H1 (cell line): Measurements from ENCODE around the gene CEP78. TPM values are rescaled to one million over a fixed set of nuclear protein-coding genes. Genes with fewer than 3 reads are reported as not detected.

ENCODE experiments used
- CTCF ChIA-PET: fragments of 300-600 bp; sonication (Branson Sonifier 250); formaldehyde crosslinking; loops from one replicate; lab custom pipeline; 2021; ENCODE audit not compliant: partially characterized antibody; lab: Charles Lee
- POLR2A ChIA-PET: fragments of 300-600 bp; sonication (Branson Sonifier 250); formaldehyde crosslinking; loops from one replicate; lab custom pipeline; 2021; ENCODE audit warnings: inconsistent platforms; ENCODE audit not compliant: partially characterized antibody; lab: Charles Lee
- DNase-seq, 2 experiments: peaks; one replicate each; pipeline versions ENCODE4 v3.0.0 to v3.0.0-alpha.2; 2010 to 2022; ENCODE audit warnings: low spot score in 2 of 2, low read depth in 1 of 2, mixed read lengths in 1 of 2
- FAIRE-seq: peaks from 2 replicates; lab custom pipeline; 2011; peaks lifted over from hg19 to GRCh38; lab: Jason Lieb, UNC
- H2AFZ ChIP-seq: 2 replicates; pipeline ENCODE4 v1.8.1; 2012; ENCODE audit warnings: low read length, inconsistent platforms
- H2AK5ac ChIP-seq: 2 replicates; pipeline ENCODE4 v1.6.1; 2013; ENCODE audit warnings: low read depth, low read length
- H2BK120ac ChIP-seq: replicated peaks from 2 replicates; pipeline ENCODE3; 2013; ENCODE audit warnings: low read depth, low read length, inconsistent platforms
- H2BK12ac ChIP-seq: 2 replicates; pipeline ENCODE4 v1.6.1; 2013; ENCODE audit warnings: low read depth, low read length
- H2BK15ac ChIP-seq: 2 replicates; pipeline ENCODE4 v1.6.1; 2013; ENCODE audit warnings: low read length
- H2BK20ac ChIP-seq: 2 replicates; pipeline ENCODE4 v1.6.1; 2013; ENCODE audit warnings: low read length
- H2BK5ac ChIP-seq: 2 replicates; pipeline ENCODE4 v1.6.1; 2013; ENCODE audit warnings: low read depth, low read length
- H3K14ac ChIP-seq: 2 replicates; pipeline ENCODE4 v1.6.1; 2013; ENCODE audit warnings: inconsistent platforms; ENCODE audit not compliant: insufficient read length
- H3K18ac ChIP-seq: 2 replicates; pipeline ENCODE4 v1.6.1; 2013; ENCODE audit warnings: low read length; ENCODE audit errors: extremely low read depth
- H3K23ac ChIP-seq: 2 replicates; pipeline ENCODE4 v1.6.1; 2013; ENCODE audit warnings: inconsistent platforms; ENCODE audit not compliant: insufficient read length
- H3K23me2 ChIP-seq: 2 replicates; pipeline ENCODE4 v1.6.1; 2013; ENCODE audit warnings: low read depth, low read length
- H3K27ac ChIP-seq: 2 replicates; pipeline ENCODE4 v1.6.1; 2011; ENCODE audit warnings: low read depth, low read length, inconsistent platforms
- H3K27me3 ChIP-seq, 4 experiments: replicated peaks in 1 of 4; 1 replicate in 1 of 4; 2 replicates in 3 of 4; pipeline versions ENCODE4 v1.6.1 to v1.8.1; 2011 to 2013; ENCODE audit warnings: low read length in 3 of 4, mild to moderate bottlenecking in 3 of 4, inconsistent platforms in 2 of 4, mixed read lengths in 2 of 4, moderate library complexity in 1 of 4; ENCODE audit not compliant: control insufficient read depth in 3 of 4, insufficient read depth in 3 of 4; ENCODE audit errors: extremely low read depth in 1 of 4
- H3K36me3 ChIP-seq, 4 experiments: 2 replicates each; pipeline versions ENCODE4 v1.6.1 to v1.8.1; 2011 to 2013; ENCODE audit warnings: mild to moderate bottlenecking in 4 of 4, low read length in 3 of 4, moderate library complexity in 2 of 4, control low read depth in 1 of 4, inconsistent platforms in 1 of 4; ENCODE audit not compliant: insufficient read depth in 4 of 4, control insufficient read depth in 2 of 4
- H3K4ac ChIP-seq: replicated peaks from 2 replicates; pipeline ENCODE3; 2013; ENCODE audit warnings: low read length, low read depth, mixed read lengths, inconsistent platforms; ENCODE audit not compliant: insufficient read length
- H3K4me1 ChIP-seq, 4 experiments: replicated peaks in 1 of 4; 1 replicate in 1 of 4; 2 replicates in 3 of 4; pipeline versions ENCODE4 v1.6.1 to v1.8.1; 2011 to 2013; ENCODE audit warnings: low read length in 3 of 4, inconsistent platforms in 2 of 4, mixed read lengths in 1 of 4; ENCODE audit not compliant: insufficient read depth in 4 of 4, control insufficient read depth in 3 of 4
- H3K4me2 ChIP-seq, 2 experiments: 2 replicates each; pipeline versions ENCODE4 v1.6.1 to v1.8.1; 2011 to 2013; ENCODE audit warnings: low read depth in 2 of 2, low read length in 2 of 2, control low read depth in 1 of 2, inconsistent platforms in 1 of 2, mild to moderate bottlenecking in 1 of 2; ENCODE audit not compliant: insufficient read depth in 1 of 2
- H3K4me3 ChIP-seq, 4 experiments: fragments of 200-600, 300-600 bp in 1 of 4; sonication (generic), shearing (Covaris generic), sonication (Bioruptor Twin) in 1 of 4; 2 replicates each; pipeline versions ENCODE4 v1.5.1 to v1.8.1; 2011 to 2016; ENCODE audit warnings: low read length in 4 of 4, low read depth in 3 of 4, control low read depth in 2 of 4, inconsistent platforms in 2 of 4, mild to moderate bottlenecking in 2 of 4, mixed read lengths in 1 of 4, moderate library complexity in 1 of 4; ENCODE audit not compliant: insufficient read depth in 2 of 4; ENCODE audit errors: extremely low read depth in 1 of 4
- H3K56ac ChIP-seq: replicated peaks from 2 replicates; pipeline ENCODE3; 2013; ENCODE audit warnings: low read depth, mild to moderate bottlenecking, mixed read lengths, low read length, inconsistent platforms; ENCODE audit not compliant: insufficient read length
- H3K79me1 ChIP-seq: 2 replicates; pipeline ENCODE4 v1.6.1; 2013; ENCODE audit warnings: low read depth, low read length, control low read depth
- H3K79me2 ChIP-seq, 2 experiments: 2 replicates each; pipeline versions ENCODE4 v1.6.1 to v1.8.1; 2012 to 2013; ENCODE audit warnings: low read length in 2 of 2, mild to moderate bottlenecking in 2 of 2, inconsistent platforms in 1 of 2; ENCODE audit not compliant: insufficient read depth in 2 of 2, control insufficient read depth in 1 of 2
- H3K9ac ChIP-seq, 4 experiments: replicated peaks in 1 of 4; 1 replicate in 1 of 4; 2 replicates in 3 of 4; pipeline versions ENCODE4 v1.6.1 to v1.8.1; 2011 to 2013; ENCODE audit warnings: low read depth in 3 of 4, low read length in 3 of 4, control low read depth in 2 of 4, mild to moderate bottlenecking in 2 of 4, moderate library complexity in 2 of 4, inconsistent platforms in 1 of 4; ENCODE audit errors: extremely low read depth in 1 of 4
- H3K9me3 ChIP-seq, 2 experiments: 2 replicates each; pipeline versions ENCODE4 v1.6.1 to v1.8.1; 2012 to 2013; ENCODE audit warnings: mild to moderate bottlenecking in 2 of 2, moderate library complexity in 2 of 2, control low read depth in 1 of 2, inconsistent platforms in 1 of 2, low read depth in 1 of 2, low read length in 1 of 2, mixed read lengths in 1 of 2; ENCODE audit not compliant: insufficient read depth in 2 of 2
- H4K20me1 ChIP-seq, 2 experiments: replicated peaks in 1 of 2; 2 replicates each; pipeline versions ENCODE3 to v1.8.1; 2011 to 2013; ENCODE audit warnings: inconsistent platforms in 2 of 2, low read length in 2 of 2, mild to moderate bottlenecking in 1 of 2; ENCODE audit not compliant: insufficient read depth in 2 of 2, control insufficient read depth in 1 of 2
- H4K5ac ChIP-seq: 2 replicates; pipeline ENCODE4 v1.6.1; 2013; ENCODE audit warnings: low read length, low read depth, mixed read lengths, inconsistent platforms; ENCODE audit not compliant: insufficient read length
- H4K8ac ChIP-seq: 2 replicates; pipeline ENCODE4 v1.8.0; 2013; ENCODE audit warnings: mild to moderate bottlenecking, moderate library complexity, low read length, inconsistent platforms; ENCODE audit not compliant: insufficient read depth; ENCODE audit errors: extremely low read depth
- H4K91ac ChIP-seq: replicated peaks from 2 replicates; pipeline ENCODE3; 2013; ENCODE audit warnings: low read length, mixed read lengths, inconsistent platforms; ENCODE audit not compliant: insufficient read length
- EZH2 ChIP-seq: fragments of 200-600 bp; sonication (generic); IDR thresholded peaks from 2 replicates; pipeline ENCODE4 v1.7.1; 2012; ENCODE audit warnings: low read depth, mild to moderate bottlenecking, moderate library complexity, low read length, inconsistent platforms; ENCODE audit not compliant: severe bottlenecking
- JUND ChIP-seq: IDR thresholded peaks from 2 replicates; pipeline ENCODE4 v1.6.1; 2011; ENCODE audit warnings: mild to moderate bottlenecking, improper control_type of control experiment, low read length
- MAFK ChIP-seq: IDR thresholded peaks from 2 replicates; pipeline ENCODE4 v1.6.1; 2012; ENCODE audit warnings: low read depth, mild to moderate bottlenecking, improper control_type of control experiment, low read length
- RXRA ChIP-seq: IDR thresholded peaks from 2 replicates; pipeline ENCODE4 v1.6.1; 2011; ENCODE audit warnings: low read depth, mild to moderate bottlenecking, low read length, moderate library complexity; ENCODE audit not compliant: insufficient read depth
- SRF ChIP-seq: IDR thresholded peaks from 2 replicates; pipeline ENCODE4 v1.6.1; 2011; ENCODE audit warnings: mild to moderate bottlenecking, low read depth, low read length, moderate library complexity
- TAF7 ChIP-seq: optimal IDR thresholded peaks from 2 replicates; pipeline ENCODE3; 2011; ENCODE audit warnings: low read depth, mild to moderate bottlenecking, inconsistent platforms, low read length, moderate library complexity, borderline replicate concordance
- TBP ChIP-seq: IDR thresholded peaks from 2 replicates; pipeline ENCODE4 v1.6.1; 2011; ENCODE audit warnings: low read depth, low read length, improper control_type of control experiment
- WGBS, 2 experiments: shearing (Covaris generic) in 1 of 2; methylation state at CpG; one replicate each; pipeline versions ENCODE4 v1.1.6 to v1.1.7; 2013 to 2015; ENCODE audit warnings: low lambda C conversion rate in 2 of 2, mixed read lengths in 2 of 2, inconsistent platforms in 1 of 2, low coverage in 1 of 2, missing lambda C conversion rate in 1 of 2; ENCODE audit not compliant: insufficient replicate concordance in 2 of 2, insufficient coverage in 1 of 2, insufficient read length in 1 of 2; ENCODE audit errors: extremely low coverage in 1 of 2, missing lambda C conversion rate in 1 of 2; 5-methylcytosine and 5-hydroxymethylcytosine counted together
- polyA plus RNA-seq, 7 experiments: library from polyadenylated mRNA; depleted of rRNA in 3 of 7; stranded (reverse) in 5 of 7; unstranded in 2 of 7; fragments of >200 nt in 5 of 7; fragments of 200-250 nt in 2 of 7; gene quantifications; 1 replicate in 5 of 7; 2 replicates in 1 of 7; 4 replicates in 1 of 7; pipeline versions ENCODE4 v1.2.1 to v1.2.3, GENCODE V29; 2011 to 2013; ENCODE audit warnings: missing spikeins in 2 of 7, mixed read lengths in 2 of 7
- total RNA-seq: library from RNA; stranded (reverse); fragmentation: NEBNext Ultra II Directional; extraction: Animal tissue kit (Norgen Biotek cat#: 25700); gene quantifications from 2 replicates; pipeline ENCODE4 v1.2.1, GENCODE V29; 2021

CEP78 gene
- total and polyA plus RNA-seq, 2 of the 8 experiments (the other 6 are each of a cell fraction or from before 2014, with no cell fraction given), result 10.3 to 40.9 TPM

GRCh38 chr9:78278177-78278777, 42.4 kb downstream of the CEP78 start:
- Histone ChIP-seq H3K18ac (no peak overlapping the region), H2BK15ac (no peak overlapping the region), H3K56ac (no peak overlapping the region), H3K36me3 (no peaks in the 10 kb centered on the region), H4K8ac (no peak overlapping the region), H3K4me2 (no peak overlapping the region), H3K9me3 (no peaks in the 10 kb centered on the region), H3K9ac (no peak overlapping the region), H2AFZ (no peak overlapping the region), H3K14ac (no peak overlapping the region), H3K27ac (no peak overlapping the region), H3K4me3 (no peak overlapping the region), H2AK5ac (no peak overlapping the region), H4K20me1 (no peaks in the 10 kb centered on the region), H3K23ac (no peak overlapping the region), H2BK20ac (no peak overlapping the region), H2BK12ac (no peak overlapping the region), H3K4ac (no peak overlapping the region), H4K5ac (no peak overlapping the region), H3K79me2 (no peaks in the 10 kb centered on the region), H3K4me1 (no peaks in the 10 kb centered on the region), H2BK120ac (no peak overlapping the region), H4K91ac (no peak overlapping the region), H3K23me2 (no peaks in the 10 kb centered on the region), H2BK5ac (no peak overlapping the region), H3K27me3 (no peaks in the 10 kb centered on the region), H3K79me1 (no peaks in the 10 kb centered on the region)
- WGBS, 2 experiments, result 93% methylated on average over 5 of the region's 5 CpGs; no CpG with 5 or more reads in 1 of the 2 experiments
- no peak for FAIRE-seq
- CTCF ChIA-PET, result interaction anchor here (0.6 kb wide), 1 partner anchor 17 kb away, joined by 3 read pairs; no protein-coding TSS in a partner anchor
- POLR2A ChIA-PET, result interaction anchor here (1.2 to 19.2 kb wide), 2 partner anchors 25 to 41 kb away, joined by 3 to 522 read pairs; partner anchors contain the start of gene PSAT1
- no peak for DNase-seq
- TF ChIP-seq SRF (no peak), TAF7 (no peak), MAFK (no peak), EZH2 (no peak), TBP (no peak), JUND (no peak), RXRA (no peak)
